Progenitor cell of endocrine pancreas (in vitro differentiated cells): Measurements from ENCODE around the gene NRCAM. TPM values are rescaled to one million over a fixed set of nuclear protein-coding genes. Genes with fewer than 3 reads are reported as not detected.

ENCODE experiments used
- DNase-seq: peaks from one replicate; pipeline ENCODE4 v3.0.0; 2021; ENCODE audit warnings: low spot score; ENCODE audit not compliant: unreplicated experiment
- H3K27ac Mint-ChIP-seq: 2 replicates; pipeline ENCODE4 v1.8.0; 2021; ENCODE audit warnings: mild to moderate bottlenecking, moderate library complexity, mixed read lengths
- H3K27me3 Mint-ChIP-seq: 2 replicates; pipeline ENCODE4 v1.8.0; 2021; ENCODE audit warnings: mixed read lengths
- H3K36me3 Mint-ChIP-seq: 2 replicates; pipeline ENCODE4 v1.8.0; 2022; ENCODE audit warnings: mixed read lengths; ENCODE audit not compliant: insufficient read depth
- H3K4me1 Mint-ChIP-seq: 2 replicates; pipeline ENCODE4 v1.8.0; 2021; ENCODE audit warnings: low read depth, mixed read lengths
- H3K4me3 Mint-ChIP-seq: 2 replicates; pipeline ENCODE4 v1.8.0; 2021; ENCODE audit warnings: low read depth, mild to moderate bottlenecking, moderate library complexity, mixed read lengths
- H3K9me3 Mint-ChIP-seq: 2 replicates; pipeline ENCODE4 v1.8.0; 2021; ENCODE audit warnings: low read depth, mixed read lengths
- CTCF ChIP-seq: fragments of 200-600 bp; sonication (generic); IDR thresholded peaks from one replicate; pipeline ENCODE4 v1.5.0; 2021; ENCODE audit warnings: antibody characterized with exemption, mild to moderate bottlenecking; ENCODE audit not compliant: unreplicated experiment
- total RNA-seq: library from RNA; stranded (reverse); gene quantifications from 2 replicates; pipeline ENCODE4 v1.2.1, GENCODE V29; 2021

NRCAM gene
- total RNA-seq, 1 donor from 2014 or later: 19.9 TPM

GRCh38 chr7:108331971-108332370 lies 124.3 kb downstream of the NRCAM start:
- Mint-ChIP-seq H3K27ac (no peak overlapping the region), H3K27me3 (no peaks in the 10 kb centered on the region), H3K4me1 (peaks cover 15% of the 10 kb centered on the region), H3K36me3 (no peaks in the 10 kb centered on the region), H3K9me3 (no peaks in the 10 kb centered on the region), H3K4me3 (no peak overlapping the region)
- TF ChIP-seq CTCF: no peak
- no peak for DNase-seq

- Mint-ChIP-seq H3K4me3 (no peak overlapping the region), H3K4me1 (peaks cover 23% of the 10 kb centered on the region), H3K27ac (no peak overlapping the region), H3K27me3 (no peaks in the 10 kb centered on the region), H3K36me3 (no peaks in the 10 kb centered on the region), H3K9me3 (no peaks in the 10 kb centered on the region)
- no peak for TF ChIP-seq CTCF
- no peak for DNase-seq
Observed at GRCh38 chr7:108330227-108330626, 126.0 kb downstream of the NRCAM start.

- Mint-ChIP-seq H3K4me3 (no peak overlapping the region), H3K36me3 (no peaks in the 10 kb centered on the region), H3K9me3 (no peaks in the 10 kb centered on the region), H3K27me3 (no peaks in the 10 kb centered on the region), H3K27ac (no peak overlapping the region), H3K4me1 (peaks cover 23% of the 10 kb centered on the region)
- DNase-seq: no peak
- no peak for TF ChIP-seq CTCF
Observed at GRCh38 chr7:108329514-108329913, 126.7 kb downstream of the NRCAM start.

- no peaks in the 10 kb centered on the region for H3K36me3 Mint-ChIP-seq
- H3K4me3 Mint-ChIP-seq: no peak overlapping the region
- DNase-seq: no peak
- H3K9me3 Mint-ChIP-seq: no peaks in the 10 kb centered on the region
- no peak overlapping the region for H3K27ac Mint-ChIP-seq
- no peaks in the 10 kb centered on the region for H3K27me3 Mint-ChIP-seq
- TF ChIP-seq CTCF: no peak
- peaks cover 28% of the 10 kb centered on the region for H3K4me1 Mint-ChIP-seq
Observed at GRCh38 chr7:108328174-108328651, 128.0 kb downstream of the NRCAM start.

GRCh38 chr7:108327353-108327752 lies 128.9 kb downstream of the NRCAM start:
- Mint-ChIP-seq H3K9me3 (no peaks in the 10 kb centered on the region), H3K27me3 (no peaks in the 10 kb centered on the region), H3K36me3 (no peaks in the 10 kb centered on the region), H3K27ac (no peak overlapping the region), H3K4me1 (peaks cover 28% of the 10 kb centered on the region), H3K4me3 (no peak overlapping the region)
- no peak for TF ChIP-seq CTCF
- DNase-seq: no peak
